Measurements from ENCODE around the gene DDA1. TPM values are rescaled to one million over a fixed set of nuclear protein-coding genes. Genes with fewer than 3 reads are reported as not detected.

DDA1 gene
- total RNA-seq, 4 donors from 2014 or later, result 4.6 to 23.5 (median 9.5) TPM

- no peak for TF ChIP-seq CTCF (IDR thresholded peaks at IDR 0.05; ENCODE audit: low read depth)
Measured at GRCh38 chr19:17333611-17334413, 24.4 kb downstream of the DDA1 start.

DNA sequence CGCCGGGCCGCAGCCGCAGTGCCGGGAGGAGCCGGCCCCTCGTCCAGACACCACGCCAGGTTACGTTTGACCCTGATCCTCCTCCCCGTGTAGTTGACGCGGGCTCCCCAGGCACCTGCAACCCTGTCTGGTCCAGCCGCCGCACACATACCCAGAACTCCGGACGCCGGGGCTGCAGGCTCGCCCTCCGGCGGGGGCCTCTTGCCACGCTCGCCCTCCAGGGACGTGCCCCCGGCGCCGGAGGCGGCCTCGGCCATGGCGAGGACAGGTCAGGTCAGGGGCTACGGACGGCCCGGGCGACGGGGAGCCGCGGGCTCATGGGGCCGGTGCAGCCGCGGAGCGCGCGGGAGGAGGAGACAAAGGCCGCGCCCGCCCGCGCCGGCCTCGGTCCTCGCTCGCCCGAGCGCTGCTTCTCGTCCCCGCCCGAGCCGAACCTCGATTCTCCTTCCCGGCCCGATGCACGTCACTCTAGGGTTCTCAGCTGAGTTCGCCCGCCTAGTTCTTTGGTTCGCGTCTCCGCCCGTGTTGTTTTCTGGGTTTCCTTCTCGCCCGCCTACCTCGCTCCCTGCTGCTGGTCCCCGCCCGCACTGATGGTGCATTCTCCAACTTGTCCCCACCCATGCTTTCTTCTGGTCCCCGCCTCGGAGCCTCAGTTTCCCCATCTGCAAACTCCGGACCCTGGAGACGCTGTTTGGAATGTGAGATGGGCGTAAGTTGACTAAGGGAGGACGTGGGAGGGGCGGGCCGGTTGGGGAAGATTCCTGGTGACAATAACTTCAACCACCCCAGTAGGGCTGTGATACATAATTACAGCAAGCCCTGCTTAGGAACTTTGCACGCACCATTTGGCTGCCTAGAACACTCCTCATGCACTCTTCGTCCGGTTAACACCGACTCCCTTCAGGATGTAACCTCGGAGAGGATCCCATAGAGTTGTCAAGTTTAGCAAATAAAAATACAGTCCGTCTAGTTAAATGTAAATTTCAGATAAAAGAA is 25.3 kb downstream of the DDA1 start, which contains the start of gene ANO8:
ANO8 (minus strand) TSS at position 442 of the 996 bp plus-strand sequence; CDS start at position 257, 185 bp downstream.
- TF ChIP-seq CTCF (IDR thresholded peaks at IDR 0.05; ENCODE audit: low read depth), result no peak

DNA sequence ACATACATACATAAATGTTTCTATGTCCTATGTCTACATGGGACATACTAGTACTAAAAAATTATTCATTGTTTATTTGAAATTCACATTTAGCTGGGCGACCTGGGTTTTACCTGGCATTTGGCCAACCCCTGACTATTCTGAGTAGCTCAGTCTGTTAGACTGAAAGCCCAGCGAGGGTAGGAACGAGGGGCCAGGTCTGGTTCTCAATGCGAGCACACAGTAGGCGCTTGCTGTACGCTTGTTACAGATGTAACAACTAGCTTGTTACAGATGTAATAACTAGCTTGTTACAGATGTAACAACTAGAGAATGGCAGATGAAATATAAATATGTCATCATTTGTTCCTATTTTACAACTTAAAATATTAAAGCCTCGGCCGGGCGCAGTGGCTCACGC is 26.2 kb downstream of the DDA1 start:
- no peak for TF ChIP-seq CTCF (IDR thresholded peaks at IDR 0.05; ENCODE audit: low read depth)

- TF ChIP-seq CTCF (IDR thresholded peaks at IDR 0.05; ENCODE audit: low read depth), result no peak
Measured at GRCh38 chr19:17336872-17337674, 27.7 kb downstream of the DDA1 start, which contains the start of gene GTPBP3. Gene GTPBP3 (plus strand): TSS chr19:17337553. CDS start chr19:17337612, 59 bp downstream.

DNA sequence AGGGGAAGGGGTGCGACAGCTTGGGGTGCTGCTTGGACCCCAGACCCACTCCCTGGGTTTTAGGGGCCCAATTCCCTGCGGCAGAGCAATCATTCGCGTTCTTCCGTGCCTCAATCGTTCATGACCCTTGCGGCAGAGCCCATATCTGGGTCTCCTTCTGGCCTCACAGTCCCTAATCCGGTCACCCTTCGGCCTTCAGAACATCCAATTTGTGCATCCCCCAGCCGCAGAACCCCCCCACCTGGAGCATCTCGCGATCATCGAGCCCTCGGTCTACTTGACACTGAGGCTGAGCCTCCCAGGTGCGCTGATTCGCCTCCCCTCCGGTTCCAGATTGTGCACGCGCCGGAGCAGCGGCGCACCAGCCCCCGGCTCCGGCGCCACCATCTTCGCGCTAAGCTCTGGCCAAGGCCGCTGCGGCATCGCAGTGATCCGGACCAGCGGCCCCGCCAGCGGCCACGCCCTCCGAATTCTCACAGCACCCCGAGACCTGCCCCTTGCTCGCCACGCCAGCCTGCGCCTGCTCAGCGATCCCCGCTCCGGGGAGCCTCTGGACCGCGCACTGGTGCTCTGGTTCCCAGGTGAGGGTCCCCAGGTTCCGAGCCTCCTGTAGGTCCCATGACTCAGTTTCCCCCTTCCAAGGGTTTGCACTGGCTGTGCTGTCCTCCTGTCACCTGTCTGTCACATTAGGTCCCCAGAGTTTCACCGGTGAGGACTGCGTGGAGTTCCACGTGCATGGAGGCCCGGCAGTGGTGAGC is 28.5 kb downstream of the DDA1 start:
- no peak for TF ChIP-seq CTCF (IDR thresholded peaks at IDR 0.05; ENCODE audit: low read depth)

DNA sequence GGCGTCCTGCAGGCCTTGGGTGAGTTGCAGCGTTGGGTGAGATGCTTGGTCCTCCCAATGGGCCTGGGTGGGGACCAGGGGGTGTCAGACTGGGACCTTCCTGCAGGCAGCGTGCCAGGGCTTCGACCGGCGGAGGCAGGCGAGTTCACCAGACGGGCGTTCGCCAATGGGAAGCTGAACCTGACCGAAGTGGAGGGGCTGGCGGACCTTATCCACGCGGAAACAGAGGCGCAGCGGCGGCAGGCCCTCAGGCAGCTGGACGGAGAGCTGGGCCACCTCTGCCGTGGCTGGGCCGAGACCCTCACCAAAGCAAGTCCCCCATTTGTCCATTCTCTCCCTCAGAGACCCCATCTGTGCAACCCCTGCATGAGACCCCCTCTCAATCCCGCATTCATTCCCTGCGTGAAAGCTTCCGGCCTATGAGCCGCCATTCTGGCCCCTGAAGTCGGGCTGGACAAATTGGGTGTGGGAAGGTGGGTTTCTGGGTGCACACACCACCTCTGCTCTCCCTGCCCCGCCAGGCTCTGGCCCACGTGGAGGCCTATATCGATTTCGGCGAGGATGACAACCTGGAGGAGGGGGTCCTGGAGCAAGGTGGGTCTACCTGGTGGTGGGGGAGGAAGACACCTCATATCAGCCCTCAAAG is 29.2 kb downstream of the DDA1 start:
- TF ChIP-seq CTCF (IDR thresholded peaks at IDR 0.05; ENCODE audit: low read depth), result no peak

Data from subcutaneous adipose tissue (tissue), 4 donors.